Astrocyte (in vitro differentiated cells and primary cell): Measurements from ENCODE around the gene CCDC38. TPM values are rescaled to one million over a fixed set of nuclear protein-coding genes. Genes with fewer than 3 reads are reported as not detected.

Experiments
- DNase-seq: peaks from one replicate; pipeline ENCODE4 v3.0.0-alpha.2; 2010; ENCODE audit warnings: low read depth
- FAIRE-seq: peaks from 2 replicates; lab custom pipeline; 2011; peaks lifted over from hg19 to GRCh38; lab: Jason Lieb, UNC
- H2AFZ ChIP-seq: 2 replicates; pipeline ENCODE4 v1.6.0; 2012; ENCODE audit warnings: low read depth, low read length, inconsistent platforms
- H3K27ac ChIP-seq: 2 replicates; pipeline ENCODE4 v1.5.1; 2011; ENCODE audit warnings: low read depth, low read length, inconsistent platforms
- H3K27me3 ChIP-seq: 2 replicates; pipeline ENCODE4 v1.6.0; 2011; ENCODE audit warnings: low read length, inconsistent platforms; ENCODE audit not compliant: insufficient read depth
- H3K36me3 ChIP-seq: 2 replicates; pipeline ENCODE4 v1.5.1; 2011; ENCODE audit warnings: low read length, inconsistent platforms; ENCODE audit not compliant: insufficient read depth
- H3K4me1 ChIP-seq: 2 replicates; pipeline ENCODE4 v1.5.1; 2011; ENCODE audit warnings: low read length, inconsistent platforms; ENCODE audit not compliant: insufficient read depth
- H3K4me2 ChIP-seq: 2 replicates; pipeline ENCODE4 v1.6.0; 2012; ENCODE audit warnings: low read length, inconsistent platforms
- H3K4me3 ChIP-seq: 2 replicates; pipeline ENCODE4 v1.5.1; 2011; ENCODE audit warnings: low read depth, mild to moderate bottlenecking, low read length, inconsistent platforms; ENCODE audit not compliant: insufficient read depth
- H3K79me2 ChIP-seq: 2 replicates; pipeline ENCODE4 v1.6.0; 2012; ENCODE audit warnings: mild to moderate bottlenecking, low read length, inconsistent platforms; ENCODE audit not compliant: insufficient read depth
- H3K9ac ChIP-seq: 2 replicates; pipeline ENCODE4 v1.6.0; 2012; ENCODE audit warnings: mild to moderate bottlenecking, low read length, inconsistent platforms
- H3K9me3 ChIP-seq: 2 replicates; pipeline ENCODE4 v1.5.1; 2012; ENCODE audit warnings: low read depth, mild to moderate bottlenecking, low read length, inconsistent platforms; ENCODE audit not compliant: insufficient read depth
- H4K20me1 ChIP-seq: 2 replicates; pipeline ENCODE4 v1.6.0; 2012; ENCODE audit warnings: low read length, inconsistent platforms; ENCODE audit not compliant: insufficient read depth
- H3K27ac Mint-ChIP-seq: one replicate; pipeline ENCODE4 v1.8.0; 2021; ENCODE audit warnings: mild to moderate bottlenecking, mixed read lengths; ENCODE audit not compliant: unreplicated experiment
- H3K27me3 Mint-ChIP-seq: one replicate; pipeline ENCODE4 v1.8.0; 2021; ENCODE audit warnings: low read depth, mixed read lengths; ENCODE audit not compliant: unreplicated experiment
- H3K36me3 Mint-ChIP-seq: one replicate; pipeline ENCODE4 v1.8.0; 2021; ENCODE audit warnings: low read depth, mixed read lengths; ENCODE audit not compliant: unreplicated experiment
- H3K4me1 Mint-ChIP-seq: one replicate; pipeline ENCODE4 v1.8.0; 2021; ENCODE audit warnings: low read depth, mixed read lengths; ENCODE audit not compliant: unreplicated experiment
- H3K4me3 Mint-ChIP-seq: one replicate; pipeline ENCODE4 v1.8.0; 2021; ENCODE audit warnings: mild to moderate bottlenecking, moderate library complexity, mixed read lengths; ENCODE audit not compliant: unreplicated experiment
- H3K9me3 Mint-ChIP-seq: one replicate; pipeline ENCODE4 v1.8.0; 2021; ENCODE audit warnings: mild to moderate bottlenecking, mixed read lengths; ENCODE audit not compliant: unreplicated experiment
- CTCF ChIP-seq: IDR thresholded peaks from 2 replicates; pipeline ENCODE4 v1.5.1; 2011; ENCODE audit warnings: low read depth, mild to moderate bottlenecking, inconsistent platforms, low read length, moderate library complexity; ENCODE audit not compliant: insufficient read depth
- EZH2 ChIP-seq: IDR thresholded peaks from 2 replicates; pipeline ENCODE4 v1.6.1; 2012; ENCODE audit warnings: mild to moderate bottlenecking, low read length, inconsistent platforms; ENCODE audit not compliant: insufficient read depth
- total RNA-seq: library from RNA; stranded (reverse); gene quantifications from 2 replicates; pipeline ENCODE4 v1.2.1, GENCODE V29; 2021

CCDC38 gene
- total RNA-seq, 1 donor from 2014 or later = 0.07 TPM

GRCh38 chr12:95989504-95990123, 47.2 kb upstream of the CCDC38 start:
- no peak for FAIRE-seq
- peaks cover 16% of the 10 kb centered on the region for H3K27me3 Mint-ChIP-seq
- no peaks in the 10 kb centered on the region for H3K9me3 Mint-ChIP-seq

GRCh38 chr12:95988506-95989275, 46.3 kb upstream of the CCDC38 start:
- Mint-ChIP-seq H3K27ac (no peak overlapping the region), H3K4me3 (no peak overlapping the region), H3K27me3 (peaks cover 16% of the 10 kb centered on the region)

More at GRCh38 chr12:95989504-95990123, 47.2 kb upstream of the CCDC38 start:
- Mint-ChIP-seq H3K4me3 (no peak overlapping the region), H3K36me3 (peaks cover 3% of the 10 kb centered on the region), H3K27ac (no peak overlapping the region), H3K4me1 (no peaks in the 10 kb centered on the region)
- Histone ChIP-seq H4K20me1 (no peaks in the 10 kb centered on the region), H3K27ac (no peak overlapping the region), H3K9ac (no peak overlapping the region), H3K9me3 (no peaks in the 10 kb centered on the region), H3K4me3 (no peak overlapping the region), H3K4me2 (no peak overlapping the region), H3K4me1 (no peaks in the 10 kb centered on the region), H3K79me2 (no peaks in the 10 kb centered on the region), H3K27me3 (peaks cover 4% of the 10 kb centered on the region), H2AFZ (no peak overlapping the region), H3K36me3 (no peaks in the 10 kb centered on the region)
- TF ChIP-seq EZH2 = no peak
- no peak for TF ChIP-seq CTCF
- DNase-seq = no peak

More at GRCh38 chr12:95988506-95989275, 46.3 kb upstream of the CCDC38 start:
- Histone ChIP-seq H3K4me1 (no peaks in the 10 kb centered on the region), H3K4me3 (no peak overlapping the region), H3K9me3 (no peaks in the 10 kb centered on the region), H3K27ac (no peak overlapping the region), H3K27me3 (peaks cover 4% of the 10 kb centered on the region), H2AFZ (no peak overlapping the region), H3K79me2 (no peaks in the 10 kb centered on the region), H4K20me1 (no peaks in the 10 kb centered on the region), H3K9ac (no peak overlapping the region), H3K36me3 (no peaks in the 10 kb centered on the region), H3K4me2 (no peak overlapping the region)
- H3K36me3 Mint-ChIP-seq = peaks cover 3% of the 10 kb centered on the region
- DNase-seq = no peak
- no peak for FAIRE-seq
- H3K9me3 Mint-ChIP-seq = no peaks in the 10 kb centered on the region
- H3K4me1 Mint-ChIP-seq = no peaks in the 10 kb centered on the region
- TF ChIP-seq CTCF (no peak), EZH2 (no peak)
